HG02852 (cell line): Measurements from ENCODE around the gene TRIM66.

Experiments used
- ATAC-seq: cut with Tn5 transposase; IDR thresholded peaks from one replicate; pipeline ENCODE4 v1.9.1; 2021; ENCODE audit warnings: mild to moderate bottlenecking, moderate library complexity; ENCODE audit not compliant: unreplicated experiment

Gene TRIM66

DNA sequence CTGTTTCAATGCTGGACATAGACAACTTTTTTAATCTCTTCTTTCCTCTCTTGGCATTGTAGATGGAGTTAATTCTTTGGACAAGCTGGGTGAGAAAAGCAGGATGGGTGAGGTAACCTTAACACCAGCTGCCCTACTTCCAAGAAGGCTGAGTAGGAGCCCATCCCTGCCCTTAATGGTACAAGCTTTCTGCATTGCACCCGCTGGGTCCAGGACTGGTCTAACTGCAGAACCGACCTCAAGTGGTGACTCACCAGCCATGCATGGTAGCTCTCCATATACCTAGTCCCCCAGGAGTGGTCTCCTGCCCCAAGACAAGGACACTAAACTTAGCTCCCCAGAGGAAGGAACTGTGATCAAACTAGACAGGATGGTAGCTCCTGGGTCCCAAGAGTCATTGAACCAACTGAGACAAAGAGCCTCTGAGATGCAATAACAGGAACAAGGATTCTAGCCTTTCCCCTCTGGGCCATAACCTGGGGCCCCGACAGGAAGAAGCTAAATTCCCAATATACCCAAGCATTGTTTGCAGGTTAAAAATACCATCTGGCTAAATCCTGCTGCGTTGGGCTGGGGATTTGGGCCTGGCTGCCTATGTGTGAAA is 32.3 kb upstream of the TRIM66 start:
- ATAC-seq = no peak

DNA sequence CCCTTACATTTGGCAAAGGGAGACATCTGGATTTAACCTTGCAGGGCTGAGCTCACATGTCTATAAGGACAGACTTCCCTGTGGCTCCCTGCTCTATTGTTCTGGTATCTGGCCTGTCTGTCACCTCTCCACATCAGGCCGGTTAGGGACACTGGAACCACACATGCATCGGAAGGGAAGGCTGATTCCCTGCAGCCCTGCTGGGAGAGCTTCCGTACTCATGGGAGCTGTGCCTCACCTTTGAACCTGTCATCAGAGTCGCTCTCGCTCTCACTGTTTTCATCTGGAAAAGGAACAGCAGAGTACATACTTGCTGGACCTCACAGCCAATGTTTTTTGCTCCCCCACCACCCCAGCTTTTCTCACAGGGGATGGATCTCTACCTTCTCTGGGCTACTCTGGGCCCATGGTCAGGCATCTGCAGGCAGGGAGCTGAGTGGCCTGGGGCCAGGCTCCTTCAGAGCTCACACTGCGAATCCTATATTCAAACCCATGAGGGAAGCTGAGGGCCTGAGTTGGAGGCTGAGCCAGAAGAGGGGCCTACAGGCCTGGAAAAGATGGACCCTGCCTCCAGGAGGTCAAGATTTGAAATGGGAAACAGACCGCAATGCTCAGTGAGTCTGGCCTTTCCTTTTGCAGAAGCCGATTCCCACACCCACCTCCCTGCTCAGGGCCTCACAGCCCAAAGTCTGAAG is 31.4 kb upstream of the TRIM66 start:
- no peak for ATAC-seq

DNA sequence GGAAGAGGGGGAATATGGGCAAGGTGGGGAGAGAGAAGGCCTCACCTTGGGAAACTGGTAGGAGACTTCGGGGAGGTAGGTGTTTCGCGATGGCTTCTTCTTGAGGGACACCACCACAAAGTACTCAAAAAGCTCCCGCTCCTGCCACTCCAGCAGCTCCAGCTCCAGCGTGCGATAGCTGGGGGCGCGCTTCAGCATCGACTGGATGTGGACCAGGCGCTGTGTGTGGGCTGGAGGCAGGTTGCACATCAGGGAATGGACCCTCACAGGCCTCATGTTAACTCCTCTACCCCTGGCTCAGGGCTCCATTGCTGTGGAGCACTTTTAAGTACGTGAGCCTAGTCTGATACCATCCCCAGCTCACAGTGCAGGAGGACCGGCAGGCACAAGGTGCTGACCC is 30.0 kb upstream of the TRIM66 start:
- no peak for ATAC-seq

DNA sequence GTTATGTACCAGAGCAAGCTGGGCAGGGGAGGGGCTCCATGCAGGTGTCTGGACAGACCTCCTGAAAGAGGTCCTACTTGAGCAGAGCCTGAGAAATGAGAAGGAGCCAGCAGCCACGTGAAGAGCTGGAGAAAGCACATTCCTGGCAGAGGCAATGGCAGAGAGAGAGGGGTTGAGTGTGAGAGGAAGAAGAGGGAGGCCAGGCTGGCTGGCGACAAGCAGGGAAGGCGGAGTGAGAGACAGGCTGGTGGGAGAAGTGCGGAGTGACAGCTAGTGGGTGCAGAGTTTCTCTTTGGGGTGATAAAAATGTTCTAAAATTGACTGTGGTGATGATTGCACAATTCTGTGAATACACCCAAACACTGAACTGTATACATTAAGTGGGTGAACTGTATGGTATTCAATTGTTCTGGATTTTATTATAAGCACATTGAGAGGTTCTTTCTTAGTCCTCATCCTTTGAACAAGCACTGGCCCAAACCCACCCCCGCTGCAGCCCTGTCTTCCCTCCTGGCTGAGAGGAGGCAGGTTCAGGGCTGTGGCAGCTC is 29.5 kb upstream of the TRIM66 start:
- no peak for ATAC-seq

DNA sequence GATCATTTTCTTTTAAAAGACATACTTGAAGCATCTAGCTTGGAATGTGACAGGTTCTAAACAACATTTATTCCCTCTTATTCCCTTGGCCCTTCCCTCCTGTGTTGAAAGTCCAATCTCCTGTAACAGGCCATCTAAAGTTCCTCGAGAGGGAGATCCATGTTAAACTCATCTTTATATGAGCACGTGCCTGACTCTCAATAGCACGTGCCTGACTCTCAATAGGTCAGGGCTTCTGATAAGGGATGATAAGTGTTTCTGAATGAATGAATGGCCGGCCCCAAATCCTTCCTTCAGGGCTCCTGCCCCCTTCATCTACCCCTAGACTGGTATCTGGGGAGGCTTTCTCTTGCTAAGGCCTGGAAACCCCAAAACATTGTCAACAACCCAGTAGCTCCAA is 27.3 kb upstream of the TRIM66 start:
- ATAC-seq = no peak

DNA sequence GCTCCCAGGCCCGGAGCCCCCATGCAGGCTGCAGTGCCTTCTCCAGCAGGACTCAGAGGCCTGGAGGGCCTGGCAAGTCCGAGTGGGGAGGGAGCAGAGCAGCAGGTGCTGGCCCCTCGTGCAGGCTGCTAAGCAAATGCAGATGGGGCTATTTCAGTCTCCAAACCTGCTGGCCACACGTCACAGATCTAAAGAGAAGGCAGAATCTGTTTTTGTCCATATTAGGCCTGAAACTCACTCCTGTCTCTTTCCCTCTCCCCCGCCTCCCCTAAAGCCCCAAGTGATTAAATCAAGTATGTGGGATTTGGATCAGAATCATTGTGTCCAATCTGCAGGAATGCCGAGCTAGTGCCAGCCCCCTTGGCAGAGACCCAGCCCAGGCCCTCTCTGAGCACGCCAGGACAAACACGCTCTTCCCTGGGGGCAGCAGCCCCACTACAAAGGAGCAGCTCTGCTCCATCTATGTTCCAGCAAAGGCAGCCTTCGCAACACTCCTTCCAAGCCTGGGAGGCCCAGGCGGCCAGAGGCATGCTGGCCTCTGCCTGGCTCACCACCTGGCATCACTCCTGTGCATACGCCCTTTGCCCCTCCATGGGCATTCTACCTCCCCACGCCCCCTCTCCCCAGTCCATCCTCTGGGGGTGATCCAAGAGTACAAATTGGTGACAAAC is 26.7 kb upstream of the TRIM66 start:
- no peak for ATAC-seq

DNA sequence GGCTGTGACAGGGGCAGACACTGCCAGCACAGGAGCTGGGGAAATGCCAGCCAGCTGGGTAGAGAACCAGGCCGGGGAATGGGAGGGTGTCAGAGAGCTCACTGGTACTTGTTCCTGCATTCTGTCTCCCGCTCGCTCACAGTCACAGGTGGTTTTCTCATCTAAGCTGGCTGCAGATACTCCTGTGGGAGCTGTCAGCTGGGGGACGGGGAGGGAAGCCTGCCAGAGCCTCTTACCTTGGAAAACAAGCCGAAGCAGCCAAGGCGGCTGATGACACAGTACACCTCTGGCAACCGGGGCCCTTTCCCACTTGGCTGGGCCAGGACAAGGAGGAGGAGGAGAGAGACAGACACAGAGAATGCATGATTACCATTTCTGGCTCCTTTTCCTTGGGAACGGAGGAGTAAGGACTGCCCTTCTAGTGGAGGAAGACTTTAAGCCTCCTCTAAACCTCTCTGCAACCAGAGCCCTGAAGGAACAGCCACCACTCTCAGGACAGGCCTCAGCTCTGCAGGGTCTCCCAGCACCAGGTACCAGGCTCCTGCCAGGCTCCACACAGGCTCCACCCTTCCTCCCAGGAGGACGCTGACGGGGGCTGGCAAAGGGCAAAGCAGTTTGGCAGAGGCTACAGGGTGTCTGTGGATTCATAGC is 25.2 kb upstream of the TRIM66 start:
- ATAC-seq = no peak

DNA sequence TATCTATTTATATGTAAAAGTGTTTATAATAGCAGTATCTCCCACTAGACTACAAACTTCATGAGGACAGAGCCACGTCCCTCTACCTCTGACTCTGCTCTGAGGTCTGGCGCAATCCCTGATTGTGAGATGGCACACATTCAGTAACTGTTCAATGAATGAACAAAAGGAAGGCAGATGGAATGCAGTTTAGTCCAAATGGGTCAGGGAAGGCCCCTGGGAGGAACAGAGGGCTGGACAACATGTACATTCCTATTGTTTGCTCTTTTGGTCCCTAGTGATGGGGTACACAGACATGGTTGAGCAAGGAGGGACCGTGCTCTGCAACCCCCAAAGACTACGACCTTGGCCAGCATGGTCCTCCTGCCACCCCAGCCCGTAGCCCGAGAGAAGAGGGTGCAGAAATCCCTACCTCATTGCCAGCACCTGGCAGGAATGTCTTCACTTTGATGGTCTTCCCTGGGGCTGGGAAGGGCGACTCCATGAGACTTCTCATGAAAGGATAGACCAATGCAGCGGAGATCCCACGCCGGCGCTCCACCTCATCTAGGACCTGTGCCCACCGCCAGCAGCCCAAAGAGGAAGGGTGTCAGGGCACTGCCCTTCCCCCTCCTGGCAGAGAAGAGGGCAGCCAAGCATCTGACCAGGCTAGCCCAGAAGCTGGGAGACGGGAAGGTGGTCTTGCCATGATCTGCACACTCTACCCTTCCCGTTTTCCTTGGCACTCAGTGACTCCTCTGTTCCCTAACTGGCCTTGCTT is 24.4 kb upstream of the TRIM66 start:
- ATAC-seq = no peak

DNA sequence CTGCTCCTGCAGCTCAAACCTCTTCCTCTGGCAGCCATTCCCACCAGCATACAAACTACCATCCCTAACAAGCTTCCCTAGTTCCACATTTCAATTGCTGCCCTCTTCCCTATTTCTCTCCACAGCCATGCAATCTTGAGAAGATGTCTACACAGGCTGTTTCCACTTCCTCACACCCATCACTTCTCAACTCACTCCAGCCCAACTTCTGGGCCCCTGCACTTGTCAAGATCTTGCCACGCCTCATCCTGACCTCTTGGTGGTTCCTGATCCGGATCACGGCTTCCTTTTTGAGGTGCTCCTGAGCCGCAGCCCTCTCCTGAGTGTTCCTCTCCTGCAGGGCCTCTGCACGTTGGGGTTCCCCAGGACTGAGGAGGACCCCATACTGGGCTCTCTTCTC is 22.7 kb upstream of the TRIM66 start:
- ATAC-seq = no peak

DNA sequence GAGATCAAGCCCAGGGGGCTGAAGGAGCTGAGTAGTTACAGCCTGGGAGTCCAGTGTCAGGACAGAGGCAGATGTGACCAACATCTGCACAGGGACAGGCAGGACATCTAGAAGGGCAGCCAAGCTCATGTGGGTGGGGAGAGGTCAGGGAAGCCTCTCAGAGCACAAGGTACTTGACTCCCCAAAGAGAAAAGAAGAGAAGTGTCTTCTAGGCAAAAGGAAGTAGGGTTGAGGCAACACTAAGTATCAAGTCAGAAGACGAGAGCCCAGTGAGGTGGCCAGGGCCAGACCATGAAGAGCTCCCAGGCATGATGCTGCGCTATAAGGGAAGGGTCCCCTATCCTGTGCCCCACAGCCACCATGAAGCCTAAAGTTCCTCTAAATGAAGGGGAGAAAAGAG is 21.7 kb upstream of the TRIM66 start:
- ATAC-seq = no peak

DNA sequence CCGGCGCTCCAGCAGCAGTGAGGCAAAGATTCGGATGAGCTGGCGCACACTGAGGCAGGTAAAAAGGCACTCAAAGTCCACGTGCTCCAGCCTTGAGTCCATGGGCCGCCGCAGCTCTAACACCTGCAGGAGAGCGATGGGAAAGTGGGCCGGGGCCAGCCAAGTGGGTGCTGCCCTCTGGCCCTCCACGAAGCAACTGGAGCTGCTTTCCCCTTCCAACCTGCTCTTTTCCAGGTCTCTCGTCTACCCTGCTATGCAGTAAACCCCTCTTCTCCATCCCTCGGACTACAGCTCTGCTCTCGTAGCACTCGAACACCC is 20.1 kb upstream of the TRIM66 start:
- ATAC-seq = no peak

DNA sequence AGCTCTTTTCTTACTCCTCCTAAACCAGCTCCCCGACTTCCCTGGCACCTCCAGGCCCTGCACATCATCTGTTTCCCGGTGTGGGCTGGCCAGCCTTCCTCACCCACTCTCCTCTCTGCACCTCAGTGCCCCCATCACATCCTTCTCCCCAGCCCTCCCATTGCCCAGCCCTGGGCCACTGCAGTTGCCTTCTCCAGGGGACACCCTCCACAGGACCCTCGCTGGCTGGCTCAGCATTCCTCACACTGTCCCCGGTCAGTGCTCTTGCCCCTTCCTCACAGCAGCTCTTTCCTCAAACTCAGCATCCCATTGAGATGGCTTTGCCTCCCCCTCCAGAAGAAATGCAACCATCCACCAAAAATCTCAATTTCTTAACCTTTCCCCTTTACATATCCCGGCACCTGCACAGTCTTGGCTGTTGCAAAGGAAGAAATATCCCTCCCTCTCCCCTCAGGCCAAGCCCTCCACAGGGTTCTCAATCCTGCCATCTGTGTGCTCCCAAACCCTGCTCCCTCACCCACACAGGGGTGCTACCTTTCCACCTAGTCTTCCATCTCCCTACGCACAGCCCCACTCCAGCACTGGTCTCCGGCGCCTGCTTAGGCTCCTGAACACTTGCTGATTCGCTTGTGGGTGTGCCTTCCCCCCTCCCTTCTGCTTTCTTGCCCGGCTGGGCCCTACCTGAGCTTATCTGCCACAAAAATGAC is 19.6 kb upstream of the TRIM66 start:
- no peak for ATAC-seq

DNA sequence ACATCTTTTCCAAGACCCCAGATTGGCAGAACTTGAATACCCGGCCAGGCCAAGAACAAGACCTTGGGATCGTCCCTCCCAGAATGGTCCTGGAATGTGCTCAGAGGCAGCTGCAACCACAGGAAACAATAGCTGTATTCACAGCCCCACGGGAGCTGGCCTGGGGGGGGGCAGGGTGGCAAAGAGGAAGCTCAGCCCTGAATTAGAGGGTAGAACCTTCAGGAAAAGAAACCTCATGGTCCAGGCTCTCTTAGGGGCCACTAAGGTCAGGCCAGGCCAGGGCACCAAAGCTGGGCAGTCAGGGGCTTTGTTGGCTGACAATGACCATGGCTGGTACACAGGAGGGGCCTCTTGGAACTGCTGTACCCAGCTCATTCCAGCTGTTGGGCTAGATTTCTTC is 17.4 kb upstream of the TRIM66 start:
- no peak for ATAC-seq

DNA sequence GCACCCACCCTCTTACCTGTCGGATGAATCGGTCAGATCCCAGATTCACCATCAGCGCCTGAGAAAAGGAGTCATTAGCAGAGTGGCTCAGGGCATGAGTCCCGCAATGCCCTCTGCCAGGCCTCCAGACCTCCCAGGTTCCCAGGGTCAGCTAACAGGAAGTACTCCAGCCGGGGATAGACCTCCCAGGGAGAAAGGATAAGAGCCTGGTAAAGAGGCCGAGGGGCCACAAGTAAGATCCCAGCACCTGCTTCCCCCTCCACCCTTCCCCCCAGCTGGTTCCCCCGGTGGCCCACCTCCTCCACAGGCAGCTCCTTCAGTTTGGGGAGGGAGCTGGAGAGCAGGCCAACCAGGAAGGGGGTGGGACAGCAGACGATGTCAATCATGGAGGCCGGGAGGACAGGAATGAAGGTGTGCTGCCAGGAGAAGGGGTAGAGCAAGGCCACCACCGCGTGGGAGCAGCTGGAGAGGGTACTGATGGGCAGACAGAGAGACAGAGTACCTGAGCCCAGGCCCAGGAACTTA is 16.5 kb upstream of the TRIM66 start:
- no peak for ATAC-seq

DNA sequence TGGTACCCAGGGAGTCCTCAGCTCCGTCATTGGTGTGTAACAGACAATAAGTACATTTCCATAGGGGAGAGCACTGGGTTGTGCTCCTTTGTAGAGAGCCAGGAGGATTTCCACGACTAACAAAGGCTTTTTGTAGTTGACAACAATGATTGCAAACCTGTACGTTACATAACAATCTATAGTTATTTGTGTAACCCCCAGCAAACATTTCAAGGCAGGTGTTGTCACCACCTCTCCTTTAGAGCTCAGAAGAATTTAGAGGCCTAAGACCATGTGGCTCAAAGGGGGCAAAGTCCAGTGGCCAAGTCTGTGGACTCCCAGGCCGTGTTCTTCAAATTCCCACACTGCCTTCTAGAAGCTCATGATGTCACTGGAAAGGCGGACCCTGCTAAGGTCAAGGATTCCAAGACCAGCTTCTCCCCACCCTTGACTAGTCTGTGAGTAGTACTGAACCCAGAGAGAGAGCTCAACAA is 15.9 kb upstream of the TRIM66 start:
- no peak for ATAC-seq

DNA sequence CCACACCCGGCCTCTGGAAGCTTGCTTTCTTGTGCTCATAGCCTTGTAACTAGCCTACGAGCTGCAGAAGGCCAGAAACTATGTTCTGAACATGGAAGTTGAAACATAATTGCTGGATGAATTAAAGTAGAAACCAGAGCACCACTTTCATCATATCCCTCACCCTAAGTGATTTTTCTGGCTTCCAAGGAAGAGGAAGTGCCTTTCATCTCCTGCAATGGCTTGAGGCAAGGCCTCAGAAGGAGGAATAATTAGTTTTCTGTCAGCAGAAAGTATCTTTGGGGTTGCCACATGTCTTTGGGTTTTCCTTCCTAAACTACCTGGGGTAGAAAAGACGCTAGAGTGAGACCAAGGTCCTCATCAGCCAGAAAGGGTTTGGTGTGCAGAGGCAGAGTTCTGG is 14.6 kb upstream of the TRIM66 start:
- no peak for ATAC-seq

DNA sequence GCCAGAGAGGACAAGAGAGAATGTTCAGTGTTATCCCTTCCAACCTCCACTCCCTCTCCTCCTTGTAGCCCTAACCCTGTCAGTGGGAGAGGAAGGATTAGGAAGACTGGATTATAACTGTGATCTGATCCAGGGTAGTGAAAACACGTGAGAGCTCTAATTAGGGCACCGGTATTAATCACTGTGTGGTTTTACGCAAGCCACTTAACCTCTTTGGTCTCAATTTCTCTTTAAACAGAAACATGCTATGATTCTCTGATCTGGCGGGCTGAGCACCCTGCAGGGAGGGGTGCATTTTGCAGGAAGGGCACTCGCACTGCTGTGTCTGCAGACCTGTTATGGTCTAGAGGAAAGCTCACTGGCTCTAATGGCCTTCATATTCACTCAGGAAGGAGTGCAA is 11.7 kb upstream of the TRIM66 start:
- no peak for ATAC-seq

DNA sequence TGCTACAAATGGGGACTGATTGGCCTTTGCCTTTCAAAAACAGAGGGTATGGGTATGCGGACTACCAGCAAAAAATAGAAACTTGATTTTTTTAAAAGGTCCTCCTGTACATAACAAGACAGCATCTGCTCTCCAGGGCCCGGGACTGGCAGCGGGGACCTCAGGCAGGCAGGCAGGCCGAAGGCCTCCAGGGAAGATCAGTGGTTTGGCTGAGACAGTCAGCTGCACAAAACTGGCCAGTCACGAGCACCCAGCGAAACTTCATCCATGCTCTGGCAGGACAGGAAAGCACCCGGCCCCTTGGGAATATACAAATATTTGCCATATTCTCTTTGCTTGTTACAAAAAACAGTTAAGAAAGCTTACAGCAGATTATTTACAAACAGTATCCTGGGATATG is 11.1 kb upstream of the TRIM66 start:
- no peak for ATAC-seq

DNA sequence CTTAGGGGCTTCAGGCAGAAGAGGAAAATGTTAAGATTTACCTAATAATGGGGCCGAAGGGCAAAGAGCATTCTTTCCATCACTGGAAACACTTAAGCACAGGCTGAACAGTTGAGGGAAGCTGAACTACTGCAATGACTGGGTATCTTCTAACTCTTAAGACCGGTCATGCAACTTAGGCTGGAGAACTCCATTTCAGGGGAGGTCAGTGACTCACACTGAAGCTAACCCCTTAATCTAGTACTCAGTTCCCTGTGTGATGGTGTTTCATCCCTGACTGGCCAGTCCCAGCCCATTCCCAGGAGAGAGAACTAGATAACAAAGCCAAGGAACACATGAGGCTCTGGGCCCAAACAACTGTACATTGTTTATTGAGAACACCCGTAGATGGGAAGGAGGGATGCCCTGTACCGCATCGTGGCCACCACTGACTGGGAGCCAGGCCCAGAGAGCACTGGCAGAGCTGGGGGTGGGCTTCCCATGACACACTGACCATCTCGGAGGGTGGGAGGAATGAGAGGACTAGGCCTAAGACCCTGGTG is 10.6 kb upstream of the TRIM66 start:
- ATAC-seq = no peak

DNA sequence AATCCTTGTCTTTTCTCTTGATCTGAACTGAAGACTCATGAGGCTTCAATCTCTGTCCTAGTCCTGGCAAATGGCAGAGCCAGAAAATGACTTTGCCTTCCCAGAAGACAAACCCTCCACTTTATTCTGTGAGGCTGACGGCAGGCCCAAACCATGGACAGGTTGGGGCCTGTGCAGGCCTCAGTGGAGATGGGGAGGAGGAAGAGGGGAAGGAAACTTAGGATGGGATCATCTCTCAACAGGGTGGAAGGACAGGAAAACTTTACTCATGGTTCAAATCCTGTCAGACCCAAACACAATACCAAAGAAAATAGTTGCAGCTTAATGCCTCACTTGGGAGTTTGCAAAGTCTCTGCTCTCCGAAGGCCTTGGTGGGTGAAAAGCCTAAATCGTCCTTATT is 10.0 kb upstream of the TRIM66 start:
- no peak for ATAC-seq
